GM23338 (cell line): ENCODE results near the gene DERA.

Experiments used
- CREB1 ChIP-seq: fragments of 250-450 bp; sonication (Bioruptor Pico); IDR thresholded peaks from 2 replicates; pipeline ENCODE4 v1.5.0; 2020; ENCODE audit warnings: low read depth, mild to moderate bottlenecking, moderate library complexity
- EZH2 ChIP-seq: fragments of 200-600 bp; sonication (generic); IDR thresholded peaks from one replicate; pipeline ENCODE4 v1.8.0; 2017; ENCODE audit warnings: antibody characterized with exemption, mild to moderate bottlenecking, low read depth; ENCODE audit not compliant: unreplicated experiment
- EZH2phosphoT487 ChIP-seq: fragments of 200-600 bp; sonication (generic); IDR thresholded peaks from one replicate; pipeline ENCODE4 v1.8.1; 2018; ENCODE audit warnings: antibody characterized with exemption; ENCODE audit not compliant: unreplicated experiment
- JUNB ChIP-seq: IDR thresholded peaks from one replicate; pipeline ENCODE4 v1.6.1; 2016; ENCODE audit warnings: antibody characterized with exemption; ENCODE audit not compliant: unreplicated experiment
- NANOG ChIP-seq: IDR thresholded peaks from 2 replicates; pipeline ENCODE4 v1.6.1; 2016; ENCODE audit warnings: antibody characterized with exemption, borderline replicate concordance
- POLR2AphosphoS5 ChIP-seq: IDR thresholded peaks from 2 replicates; pipeline ENCODE4 v1.6.1; 2016; ENCODE audit warnings: antibody characterized with exemption, low read depth
- ZNF114 ChIP-seq: fragments of 250-450 bp; sonication (Bioruptor Pico); IDR thresholded peaks from 2 replicates; pipeline ENCODE4 v1.5.0; 2020; ENCODE audit warnings: mild to moderate bottlenecking, moderate library complexity
- ZNF331 ChIP-seq: fragments of 250-450 bp; sonication (Bioruptor Pico); IDR thresholded peaks from 2 replicates; pipeline ENCODE4 v1.5.0; 2020; ENCODE audit warnings: low read depth, mild to moderate bottlenecking, moderate library complexity
- TF ChIP-seq, protein P1 (sequence below), 2 experiments: fragments of 200-600 bp in 1 of 2; sonication (generic) in 1 of 2; conservative IDR thresholded peaks; 2 replicates each; pipeline versions ENCODE4 v1.5.1 to v1.6.1; 2016 to 2017; ENCODE audit warnings: antibody characterized with exemption in 2 of 2, low read depth in 2 of 2, mild to moderate bottlenecking in 2 of 2, moderate library complexity in 1 of 2
- TF ChIP-seq, protein P2 (sequence below): IDR thresholded peaks from one replicate; pipeline ENCODE4 v1.6.1; 2018; ENCODE audit warnings: antibody characterized with exemption; ENCODE audit not compliant: unreplicated experiment
- TF ChIP-seq, protein P3 (sequence below): fragments of 250-450 bp; sonication (Bioruptor Pico); IDR thresholded peaks from 2 replicates; pipeline ENCODE4 v1.5.0; 2020; ENCODE audit warnings: mild to moderate bottlenecking, moderate library complexity

DNA sequence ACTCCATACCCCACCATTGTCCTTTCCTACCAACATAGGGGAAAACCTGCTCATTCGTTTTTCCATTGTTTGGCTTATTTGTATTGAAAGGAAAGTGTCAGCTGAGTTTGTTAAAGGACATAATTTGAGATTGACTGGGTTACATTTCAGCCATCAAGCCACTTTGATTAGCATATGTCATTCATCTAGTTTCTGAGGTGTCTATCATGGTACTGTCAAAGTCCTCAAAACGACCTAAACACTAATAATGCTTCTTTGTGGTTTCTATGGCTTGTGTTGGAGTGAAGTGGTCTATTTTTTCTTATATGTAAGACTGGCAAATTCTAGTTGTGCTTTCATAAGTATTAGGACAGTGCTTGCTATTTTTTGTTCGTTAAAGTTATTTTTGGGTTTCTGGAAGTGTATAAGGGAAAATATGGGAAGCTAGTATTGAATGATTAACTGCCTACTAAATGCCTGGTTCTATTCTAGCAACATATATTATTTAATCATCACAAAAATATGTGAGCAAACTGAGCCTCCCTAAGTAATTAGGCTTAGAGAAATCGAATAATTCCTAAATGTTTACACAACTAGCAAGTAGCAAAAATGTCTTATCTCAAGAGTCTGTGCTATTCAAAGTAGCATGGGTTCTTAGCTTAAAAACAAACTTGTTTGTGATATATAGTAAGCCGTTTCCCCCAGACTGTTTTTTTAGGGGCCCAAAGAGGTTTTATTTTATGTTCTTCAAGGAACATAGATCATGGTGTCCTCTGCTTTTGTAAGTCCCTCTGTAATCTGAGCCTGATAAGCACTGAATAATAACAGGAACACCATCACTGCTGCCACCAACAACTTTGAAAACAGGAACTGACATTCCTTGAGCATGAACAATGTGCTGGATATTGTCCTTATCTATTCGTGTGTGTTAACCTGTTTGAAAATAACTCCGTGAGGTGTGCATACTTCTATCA lies 67.1 kb downstream of the DERA start:
- TF ChIP-seq, protein P1, sequence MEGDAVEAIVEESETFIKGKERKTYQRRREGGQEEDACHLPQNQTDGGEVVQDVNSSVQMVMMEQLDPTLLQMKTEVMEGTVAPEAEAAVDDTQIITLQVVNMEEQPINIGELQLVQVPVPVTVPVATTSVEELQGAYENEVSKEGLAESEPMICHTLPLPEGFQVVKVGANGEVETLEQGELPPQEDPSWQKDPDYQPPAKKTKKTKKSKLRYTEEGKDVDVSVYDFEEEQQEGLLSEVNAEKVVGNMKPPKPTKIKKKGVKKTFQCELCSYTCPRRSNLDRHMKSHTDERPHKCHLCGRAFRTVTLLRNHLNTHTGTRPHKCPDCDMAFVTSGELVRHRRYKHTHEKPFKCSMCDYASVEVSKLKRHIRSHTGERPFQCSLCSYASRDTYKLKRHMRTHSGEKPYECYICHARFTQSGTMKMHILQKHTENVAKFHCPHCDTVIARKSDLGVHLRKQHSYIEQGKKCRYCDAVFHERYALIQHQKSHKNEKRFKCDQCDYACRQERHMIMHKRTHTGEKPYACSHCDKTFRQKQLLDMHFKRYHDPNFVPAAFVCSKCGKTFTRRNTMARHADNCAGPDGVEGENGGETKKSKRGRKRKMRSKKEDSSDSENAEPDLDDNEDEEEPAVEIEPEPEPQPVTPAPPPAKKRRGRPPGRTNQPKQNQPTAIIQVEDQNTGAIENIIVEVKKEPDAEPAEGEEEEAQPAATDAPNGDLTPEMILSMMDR (conservative IDR thresholded peaks at IDR 0.05; ENCODE audit: low read depth in 2 of 2) = no peak
- TF ChIP-seq, protein P2, sequence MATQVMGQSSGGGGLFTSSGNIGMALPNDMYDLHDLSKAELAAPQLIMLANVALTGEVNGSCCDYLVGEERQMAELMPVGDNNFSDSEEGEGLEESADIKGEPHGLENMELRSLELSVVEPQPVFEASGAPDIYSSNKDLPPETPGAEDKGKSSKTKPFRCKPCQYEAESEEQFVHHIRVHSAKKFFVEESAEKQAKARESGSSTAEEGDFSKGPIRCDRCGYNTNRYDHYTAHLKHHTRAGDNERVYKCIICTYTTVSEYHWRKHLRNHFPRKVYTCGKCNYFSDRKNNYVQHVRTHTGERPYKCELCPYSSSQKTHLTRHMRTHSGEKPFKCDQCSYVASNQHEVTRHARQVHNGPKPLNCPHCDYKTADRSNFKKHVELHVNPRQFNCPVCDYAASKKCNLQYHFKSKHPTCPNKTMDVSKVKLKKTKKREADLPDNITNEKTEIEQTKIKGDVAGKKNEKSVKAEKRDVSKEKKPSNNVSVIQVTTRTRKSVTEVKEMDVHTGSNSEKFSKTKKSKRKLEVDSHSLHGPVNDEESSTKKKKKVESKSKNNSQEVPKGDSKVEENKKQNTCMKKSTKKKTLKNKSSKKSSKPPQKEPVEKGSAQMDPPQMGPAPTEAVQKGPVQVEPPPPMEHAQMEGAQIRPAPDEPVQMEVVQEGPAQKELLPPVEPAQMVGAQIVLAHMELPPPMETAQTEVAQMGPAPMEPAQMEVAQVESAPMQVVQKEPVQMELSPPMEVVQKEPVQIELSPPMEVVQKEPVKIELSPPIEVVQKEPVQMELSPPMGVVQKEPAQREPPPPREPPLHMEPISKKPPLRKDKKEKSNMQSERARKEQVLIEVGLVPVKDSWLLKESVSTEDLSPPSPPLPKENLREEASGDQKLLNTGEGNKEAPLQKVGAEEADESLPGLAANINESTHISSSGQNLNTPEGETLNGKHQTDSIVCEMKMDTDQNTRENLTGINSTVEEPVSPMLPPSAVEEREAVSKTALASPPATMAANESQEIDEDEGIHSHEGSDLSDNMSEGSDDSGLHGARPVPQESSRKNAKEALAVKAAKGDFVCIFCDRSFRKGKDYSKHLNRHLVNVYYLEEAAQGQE = no peak
- no peak for TF ChIP-seq POLR2AphosphoS5
- no peak for TF ChIP-seq EZH2phosphoT487
- no peak for TF ChIP-seq EZH2
- TF ChIP-seq JUNB = no peak
- no peak for TF ChIP-seq NANOG
- no peak for TF ChIP-seq ZNF114 (CRISPR knock-in tag)
- TF ChIP-seq, protein P3, sequence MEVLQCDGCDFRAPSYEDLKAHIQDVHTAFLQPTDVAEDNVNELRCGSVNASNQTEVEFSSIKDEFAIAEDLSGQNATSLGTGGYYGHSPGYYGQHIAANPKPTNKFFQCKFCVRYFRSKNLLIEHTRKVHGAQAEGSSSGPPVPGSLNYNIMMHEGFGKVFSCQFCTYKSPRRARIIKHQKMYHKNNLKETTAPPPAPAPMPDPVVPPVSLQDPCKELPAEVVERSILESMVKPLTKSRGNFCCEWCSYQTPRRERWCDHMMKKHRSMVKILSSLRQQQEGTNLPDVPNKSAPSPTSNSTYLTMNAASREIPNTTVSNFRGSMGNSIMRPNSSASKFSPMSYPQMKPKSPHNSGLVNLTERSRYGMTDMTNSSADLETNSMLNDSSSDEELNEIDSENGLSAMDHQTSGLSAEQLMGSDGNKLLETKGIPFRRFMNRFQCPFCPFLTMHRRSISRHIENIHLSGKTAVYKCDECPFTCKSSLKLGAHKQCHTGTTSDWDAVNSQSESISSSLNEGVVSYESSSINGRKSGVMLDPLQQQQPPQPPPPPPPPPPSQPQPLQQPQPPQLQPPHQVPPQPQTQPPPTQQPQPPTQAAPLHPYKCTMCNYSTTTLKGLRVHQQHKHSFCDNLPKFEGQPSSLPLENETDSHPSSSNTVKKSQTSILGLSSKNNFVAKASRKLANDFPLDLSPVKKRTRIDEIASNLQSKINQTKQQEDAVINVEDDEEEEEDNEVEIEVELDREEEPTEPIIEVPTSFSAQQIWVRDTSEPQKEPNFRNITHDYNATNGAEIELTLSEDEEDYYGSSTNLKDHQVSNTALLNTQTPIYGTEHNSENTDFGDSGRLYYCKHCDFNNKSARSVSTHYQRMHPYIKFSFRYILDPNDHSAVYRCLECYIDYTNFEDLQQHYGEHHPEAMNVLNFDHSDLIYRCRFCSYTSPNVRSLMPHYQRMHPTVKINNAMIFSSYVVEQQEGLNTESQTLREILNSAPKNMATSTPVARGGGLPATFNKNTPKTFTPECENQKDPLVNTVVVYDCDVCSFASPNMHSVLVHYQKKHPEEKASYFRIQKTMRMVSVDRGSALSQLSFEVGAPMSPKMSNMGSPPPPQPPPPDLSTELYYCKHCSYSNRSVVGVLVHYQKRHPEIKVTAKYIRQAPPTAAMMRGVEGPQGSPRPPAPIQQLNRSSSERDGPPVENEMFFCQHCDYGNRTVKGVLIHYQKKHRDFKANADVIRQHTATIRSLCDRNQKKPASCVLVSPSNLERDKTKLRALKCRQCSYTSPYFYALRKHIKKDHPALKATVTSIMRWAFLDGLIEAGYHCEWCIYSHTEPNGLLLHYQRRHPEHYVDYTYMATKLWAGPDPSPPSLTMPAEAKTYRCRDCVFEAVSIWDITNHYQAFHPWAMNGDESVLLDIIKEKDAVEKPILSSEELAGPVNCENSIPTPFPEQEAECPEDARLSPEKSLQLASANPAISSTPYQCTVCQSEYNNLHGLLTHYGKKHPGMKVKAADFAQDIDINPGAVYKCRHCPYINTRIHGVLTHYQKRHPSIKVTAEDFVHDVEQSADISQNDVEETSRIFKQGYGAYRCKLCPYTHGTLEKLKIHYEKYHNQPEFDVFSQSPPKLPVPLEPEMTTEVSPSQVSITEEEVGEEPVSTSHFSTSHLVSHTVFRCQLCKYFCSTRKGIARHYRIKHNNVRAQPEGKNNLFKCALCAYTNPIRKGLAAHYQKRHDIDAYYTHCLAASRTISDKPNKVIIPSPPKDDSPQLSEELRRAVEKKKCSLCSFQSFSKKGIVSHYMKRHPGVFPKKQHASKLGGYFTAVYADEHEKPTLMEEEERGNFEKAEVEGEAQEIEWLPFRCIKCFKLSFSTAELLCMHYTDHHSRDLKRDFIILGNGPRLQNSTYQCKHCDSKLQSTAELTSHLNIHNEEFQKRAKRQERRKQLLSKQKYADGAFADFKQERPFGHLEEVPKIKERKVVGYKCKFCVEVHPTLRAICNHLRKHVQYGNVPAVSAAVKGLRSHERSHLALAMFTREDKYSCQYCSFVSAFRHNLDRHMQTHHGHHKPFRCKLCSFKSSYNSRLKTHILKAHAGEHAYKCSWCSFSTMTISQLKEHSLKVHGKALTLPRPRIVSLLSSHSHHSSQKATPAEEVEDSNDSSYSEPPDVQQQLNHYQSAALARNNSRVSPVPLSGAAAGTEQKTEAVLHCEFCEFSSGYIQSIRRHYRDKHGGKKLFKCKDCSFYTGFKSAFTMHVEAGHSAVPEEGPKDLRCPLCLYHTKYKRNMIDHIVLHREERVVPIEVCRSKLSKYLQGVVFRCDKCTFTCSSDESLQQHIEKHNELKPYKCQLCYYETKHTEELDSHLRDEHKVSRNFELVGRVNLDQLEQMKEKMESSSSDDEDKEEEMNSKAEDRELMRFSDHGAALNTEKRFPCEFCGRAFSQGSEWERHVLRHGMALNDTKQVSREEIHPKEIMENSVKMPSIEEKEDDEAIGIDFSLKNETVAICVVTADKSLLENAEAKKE (CRISPR knock-in tag) = no peak
- TF ChIP-seq CREB1 (CRISPR knock-in tag) = no peak
- TF ChIP-seq ZNF331 (CRISPR knock-in tag) = no peak
